Measurements from ENCODE around the gene PDE4D.

Gene PDE4D

GRCh38 chr5:59238126-59238902, 655.2 kb downstream of the PDE4D start:
- FAIRE-seq: no peak

GRCh38 chr5:59236986-59237385, 656.5 kb downstream of the PDE4D start:
- no peak for FAIRE-seq

- FAIRE-seq: no peak
These were observed 657.1 kb downstream of the PDE4D start for GRCh38 chr5:59236448-59236847.

GRCh38 chr5:59234236-59234635, 659.3 kb downstream of the PDE4D start:
- no peak for FAIRE-seq

GRCh38 chr5:59231221-59231931, 662.1 kb downstream of the PDE4D start:
- FAIRE-seq: no peak

GRCh38 chr5:59222687-59223511, 670.6 kb downstream of the PDE4D start:
- no peak for FAIRE-seq

GRCh38 chr5:59221769-59222168, 671.8 kb downstream of the PDE4D start:
- no peak for FAIRE-seq

- no peak for FAIRE-seq
These were observed 675.0 kb downstream of the PDE4D start for GRCh38 chr5:59218424-59219045.

- no peak for FAIRE-seq
These were observed 676.7 kb downstream of the PDE4D start for GRCh38 chr5:59216841-59217240.

- no peak for FAIRE-seq
These were observed 680.9 kb downstream of the PDE4D start for GRCh38 chr5:59212596-59212995.

- FAIRE-seq: no peak
These were observed 683.7 kb downstream of the PDE4D start for GRCh38 chr5:59209758-59210359.

- no peak for FAIRE-seq
These were observed 685.1 kb downstream of the PDE4D start for GRCh38 chr5:59208474-59208873.

GRCh38 chr5:59207401-59207800, 686.1 kb downstream of the PDE4D start:
- no peak for FAIRE-seq

GRCh38 chr5:59206132-59206581, 687.4 kb downstream of the PDE4D start:
- FAIRE-seq: no peak

- FAIRE-seq: no peak
These were observed 689.2 kb downstream of the PDE4D start for GRCh38 chr5:59204114-59204897.

- FAIRE-seq: no peak
These were observed 693.7 kb downstream of the PDE4D start for GRCh38 chr5:59199868-59200267.

GRCh38 chr5:59198832-59199231, 694.7 kb downstream of the PDE4D start:
- FAIRE-seq: no peak

GRCh38 chr5:59198365-59198764, 695.2 kb downstream of the PDE4D start:
- no peak for FAIRE-seq

- no peak for FAIRE-seq
These were observed 695.6 kb downstream of the PDE4D start for GRCh38 chr5:59197911-59198310.

- FAIRE-seq: no peak
These were observed 699.8 kb downstream of the PDE4D start for GRCh38 chr5:59193616-59194319.

GRCh38 chr5:59190746-59191145, 702.8 kb downstream of the PDE4D start:
- no peak for FAIRE-seq

All from A204.1 (cell line).